Stimulated activated CD8-positive, alpha-beta memory T cell treated with anti-CD3 and anti-CD28 coated beads, Interleukin-12 subunit alpha, Interleukin-12 subunit beta, amount 100 ng/mL, for 24 hours (primary cell): ENCODE results near the gene MLPH.

Source experiments
- DNase-seq: peaks from one replicate; pipeline ENCODE4 v3.0.0-alpha.2; 2020; ENCODE audit errors: extremely low read depth

MLPH gene

DNA sequence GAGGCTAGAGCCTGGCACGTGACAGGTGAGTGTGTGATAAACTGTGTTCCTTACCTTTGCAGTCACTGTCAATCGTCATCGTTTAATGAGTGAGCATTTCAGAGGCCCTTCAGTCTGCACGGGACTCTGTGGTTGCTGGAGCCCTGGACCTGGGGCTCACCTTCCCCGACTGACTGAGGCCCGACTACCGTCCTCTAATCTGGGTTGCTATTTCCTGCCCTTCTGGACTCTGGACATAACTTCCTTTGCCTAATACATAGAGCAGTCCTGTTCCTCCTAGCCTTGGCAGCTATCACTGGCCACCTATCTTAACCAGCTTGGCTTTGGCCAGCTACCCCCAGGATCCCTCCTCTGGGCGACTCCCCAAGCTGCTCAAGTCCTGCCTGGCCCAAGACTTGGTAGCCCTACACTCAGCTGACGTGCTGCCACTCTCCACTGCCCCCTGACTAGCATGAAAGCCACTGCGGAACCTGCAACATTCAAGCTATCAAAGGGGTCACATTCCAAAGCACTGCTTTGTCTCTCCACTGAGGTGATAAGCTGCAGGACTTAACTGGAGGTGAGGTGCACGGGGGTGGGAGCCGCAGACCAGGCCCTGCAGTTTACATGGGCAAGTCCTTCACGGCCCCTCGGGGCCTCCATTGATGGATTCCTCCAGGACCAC, 114.5 kb downstream of the MLPH start:
- no peak for DNase-seq

DNA sequence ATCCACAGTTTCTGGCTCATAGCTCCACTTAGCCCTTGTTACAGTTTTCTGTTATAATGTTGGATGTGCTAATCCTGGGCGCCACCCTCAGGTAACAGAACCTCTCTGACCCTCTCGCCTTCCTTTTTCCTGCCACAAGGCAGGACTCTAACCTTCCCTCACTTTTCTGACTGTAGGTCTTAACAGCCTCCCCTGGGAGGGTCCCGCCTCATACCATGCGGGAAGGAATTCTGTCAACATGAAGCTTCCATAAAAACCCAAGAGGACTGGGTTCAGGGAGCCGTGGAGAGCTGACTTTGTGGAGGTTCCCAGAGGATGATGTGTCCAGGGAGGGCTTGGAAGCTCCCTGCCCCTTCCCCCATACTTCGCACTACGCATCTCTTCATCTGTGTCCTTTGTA, 115.4 kb downstream of the MLPH start:
- DNase-seq, result no peak

DNA sequence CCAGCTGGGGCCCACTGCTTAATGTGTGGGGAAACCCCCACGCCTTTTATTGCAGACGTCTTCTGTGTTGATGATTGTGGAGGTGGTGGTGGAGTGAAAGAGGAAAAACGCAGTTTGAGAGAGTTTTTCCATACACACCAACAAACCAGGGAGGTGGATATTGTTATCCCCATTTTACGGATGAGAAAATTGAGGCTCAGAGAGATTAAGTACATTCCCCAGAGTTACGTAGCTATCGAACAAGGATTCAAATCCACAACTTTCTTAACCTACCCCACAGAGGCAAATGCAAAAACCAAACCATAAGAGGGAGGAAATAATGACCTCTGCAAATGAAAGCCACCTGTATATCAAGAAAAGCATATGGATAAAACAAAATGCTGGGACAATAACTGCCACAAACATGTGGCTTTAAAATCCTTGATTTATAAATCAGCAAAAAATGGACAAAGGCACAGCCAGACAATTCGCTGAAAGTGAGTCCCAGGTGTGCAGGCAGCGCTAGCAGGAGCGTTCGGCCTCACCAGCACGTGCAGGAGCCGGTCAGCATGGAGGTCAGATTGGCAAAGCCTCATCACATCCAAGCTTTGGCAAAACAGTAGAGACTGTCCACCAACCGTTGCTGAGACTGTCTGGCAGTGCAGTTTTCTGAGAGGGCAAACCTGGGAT, 116.1 kb downstream of the MLPH start:
- no peak for DNase-seq

DNA sequence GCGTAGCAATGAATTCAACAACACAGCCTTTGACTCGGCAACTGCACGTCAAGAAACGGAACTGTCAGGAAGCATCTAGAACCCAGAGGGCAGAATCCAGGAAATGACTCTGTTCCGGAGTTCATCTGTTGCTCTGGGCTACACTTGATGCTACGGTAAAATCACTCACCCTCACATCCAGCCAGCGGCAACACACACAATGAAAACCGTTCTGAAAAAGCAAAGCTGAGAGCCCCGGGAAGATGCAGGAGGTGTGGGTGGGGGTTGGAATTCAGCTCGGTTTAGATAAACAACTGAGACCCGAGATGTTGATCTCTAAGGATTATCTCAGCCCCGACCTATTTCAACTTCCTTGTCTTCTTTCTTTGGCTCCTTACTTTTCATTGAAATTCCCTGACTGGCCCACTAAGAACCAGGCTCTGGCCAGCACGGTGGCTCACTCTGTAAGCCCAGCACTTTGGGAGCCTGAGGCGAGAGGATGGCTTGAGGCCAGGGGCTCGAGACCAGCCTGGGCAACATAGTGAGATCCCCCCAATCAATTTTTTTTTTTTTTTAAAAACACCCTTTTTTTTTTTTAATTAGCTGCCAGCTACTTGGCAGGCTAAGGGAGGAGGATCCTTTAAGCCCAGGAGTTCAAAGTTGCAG, 116.8 kb downstream of the MLPH start:
- no peak for DNase-seq

DNA sequence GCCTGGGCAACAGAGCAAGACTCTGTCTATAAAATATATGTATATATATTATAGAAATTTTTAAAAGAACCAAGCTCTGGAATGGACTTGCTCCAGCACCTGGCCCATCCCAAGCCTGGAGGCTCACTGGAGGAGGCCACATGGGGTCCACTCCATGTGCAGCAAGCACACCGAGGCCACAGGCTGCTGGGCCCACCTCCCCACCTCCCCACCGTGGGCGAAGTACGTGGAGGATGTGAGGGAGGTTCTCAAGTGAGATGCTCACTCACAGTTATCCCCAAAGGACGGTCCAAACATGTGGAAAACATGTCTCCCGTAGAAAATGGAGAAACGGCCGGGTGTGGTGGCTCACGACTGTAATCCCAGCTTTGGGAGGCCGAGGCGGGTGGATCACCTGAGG, 117.3 kb downstream of the MLPH start:
- DNase-seq, result no peak
